ENCODE results near the gene APEH. TPM values are rescaled to one million over a fixed set of nuclear protein-coding genes. Genes with fewer than 3 reads are reported as not detected.

Gene APEH
- total and polyA plus RNA-seq, 2 donors from 2014 or later = 138 to 143 TPM

DNA sequence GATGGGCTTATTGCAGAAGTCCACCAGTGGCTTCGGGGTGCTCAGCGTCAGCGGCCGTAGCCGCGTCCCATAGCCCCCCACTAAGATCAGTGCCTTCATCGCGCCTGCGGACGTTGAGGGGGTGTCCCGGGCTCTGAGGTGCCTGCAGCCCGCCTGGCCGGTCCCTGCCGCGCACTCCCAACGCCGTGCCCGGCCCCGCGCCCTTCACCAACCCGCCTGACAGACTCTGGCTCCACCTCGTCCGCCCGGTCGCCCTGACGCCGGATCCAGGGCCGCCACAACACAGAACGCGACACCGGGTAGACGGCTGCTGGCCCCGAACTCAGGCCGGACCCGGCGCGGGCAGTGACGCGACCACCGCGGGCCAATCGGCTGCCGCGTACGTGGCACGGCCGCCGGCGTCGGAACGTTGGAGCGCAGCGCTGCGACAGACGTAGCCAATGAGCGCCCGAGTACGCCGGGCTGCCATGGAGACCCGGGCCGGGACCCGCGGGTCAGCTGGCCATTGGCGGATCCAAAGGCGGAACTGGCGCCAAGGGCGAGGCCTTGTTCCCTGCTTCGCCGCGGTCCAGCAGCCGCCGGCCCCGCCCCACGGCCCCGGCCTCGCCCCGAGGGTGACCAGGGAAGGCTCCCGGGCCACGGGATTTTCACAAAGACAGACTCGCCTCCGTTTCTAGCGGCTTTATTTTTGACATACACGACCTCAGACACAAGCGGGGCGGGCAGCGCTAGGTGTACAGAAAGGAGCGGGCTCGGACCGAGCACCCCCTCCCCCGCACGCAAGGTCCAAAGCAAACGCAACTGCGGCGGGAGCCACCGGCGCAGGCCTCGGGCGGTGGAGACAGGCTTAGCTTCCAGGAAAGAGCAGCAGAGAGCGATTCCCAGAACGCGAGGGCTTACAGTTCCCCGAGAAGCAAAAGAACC, 49.7 kb downstream of the APEH start, which contains the start of gene GMPPB:
GMPPB (minus strand) TSS at position 324 of the 924 bp plus-strand sequence; CDS start at position 99, 225 bp downstream.
- TF ChIP-seq, protein P1, sequence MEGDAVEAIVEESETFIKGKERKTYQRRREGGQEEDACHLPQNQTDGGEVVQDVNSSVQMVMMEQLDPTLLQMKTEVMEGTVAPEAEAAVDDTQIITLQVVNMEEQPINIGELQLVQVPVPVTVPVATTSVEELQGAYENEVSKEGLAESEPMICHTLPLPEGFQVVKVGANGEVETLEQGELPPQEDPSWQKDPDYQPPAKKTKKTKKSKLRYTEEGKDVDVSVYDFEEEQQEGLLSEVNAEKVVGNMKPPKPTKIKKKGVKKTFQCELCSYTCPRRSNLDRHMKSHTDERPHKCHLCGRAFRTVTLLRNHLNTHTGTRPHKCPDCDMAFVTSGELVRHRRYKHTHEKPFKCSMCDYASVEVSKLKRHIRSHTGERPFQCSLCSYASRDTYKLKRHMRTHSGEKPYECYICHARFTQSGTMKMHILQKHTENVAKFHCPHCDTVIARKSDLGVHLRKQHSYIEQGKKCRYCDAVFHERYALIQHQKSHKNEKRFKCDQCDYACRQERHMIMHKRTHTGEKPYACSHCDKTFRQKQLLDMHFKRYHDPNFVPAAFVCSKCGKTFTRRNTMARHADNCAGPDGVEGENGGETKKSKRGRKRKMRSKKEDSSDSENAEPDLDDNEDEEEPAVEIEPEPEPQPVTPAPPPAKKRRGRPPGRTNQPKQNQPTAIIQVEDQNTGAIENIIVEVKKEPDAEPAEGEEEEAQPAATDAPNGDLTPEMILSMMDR (IDR thresholded peaks at IDR 0.05; ENCODE audit: borderline replicate concordance, extremely low read depth, insufficient read depth) = no peak
- peak within 1 kb of the TSS; percentile 72 to 96 (median 95) for H3K9ac ChIP-seq (ENCODE audit: low read length in 3 of 3)
- peak within 1 kb of the TSS; percentile 93 to 95 for H3K27ac ChIP-seq (ENCODE audit: low read depth in 2 of 2, low read length in 2 of 2)
- intact Hi-C loops (cut with DNase I) = no loop called here
- H3K9me3 ChIP-seq (ENCODE audit: control insufficient read depth in 2 of 3, insufficient read depth in 1 of 3, low read length in 3 of 3) = no peaks in the 10 kb centered on the region
- peak within 1 kb of the TSS; percentile 79 to 93 (median 91) for H3K4me3 ChIP-seq (ENCODE audit: low read length in 3 of 3)
- FAIRE-seq (no peak), DNase-seq (peak; percentile 97 to 99 (median 98))
- peaks cover 2 to 26% (median 16%) of the 10 kb centered on the region in 3 donors for H3K36me3 ChIP-seq (ENCODE audit: control insufficient read depth in 2 of 3, insufficient read depth in 3 of 3, low read length in 3 of 3)
- peaks cover 0 to 32% (median 12%) of the 10 kb centered on the region in 3 donors for H3K4me1 ChIP-seq (ENCODE audit: control insufficient read depth in 2 of 3, insufficient read depth in 2 of 3, low read depth in 1 of 3, low read length in 3 of 3)
- H3K27me3 ChIP-seq (ENCODE audit: control insufficient read depth, insufficient read depth, low read length) = no peaks in the 10 kb centered on the region

DNA sequence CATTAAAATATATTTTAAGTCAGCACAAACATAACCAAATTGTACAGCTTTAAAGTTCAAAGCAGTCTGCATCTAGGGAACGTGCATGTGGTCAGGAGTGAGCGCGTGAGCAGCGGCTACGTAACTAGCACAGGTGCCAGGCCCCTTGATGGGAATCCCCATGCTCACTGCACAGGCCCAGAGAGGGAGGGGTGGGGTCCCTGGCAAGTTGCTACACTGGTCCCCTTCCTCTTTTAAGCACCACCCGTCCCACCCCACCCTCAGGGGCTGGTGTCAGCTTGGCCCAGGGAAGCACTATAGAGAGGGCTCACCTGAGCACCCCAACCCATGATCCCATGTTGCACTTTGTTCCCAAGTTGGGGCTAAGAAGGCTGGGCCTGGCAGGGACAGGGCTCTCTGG, 50.4 kb downstream of the APEH start:
- no peak for FAIRE-seq
- intact Hi-C loops (cut with DNase I) = no loop called here
- TF ChIP-seq, protein P1 (IDR thresholded peaks at IDR 0.05; ENCODE audit: borderline replicate concordance, extremely low read depth, insufficient read depth) = no peak
- Histone ChIP-seq H3K4me3 (ENCODE audit: low read length in 3 of 3) (peak overlapping the region; percentile 44 to 69 (median 49)), H3K4me1 (ENCODE audit: control insufficient read depth in 2 of 3, insufficient read depth in 2 of 3, low read depth in 1 of 3, low read length in 3 of 3) (peaks cover 0 to 27% (median 12%) of the 10 kb centered on the region in 3 donors), H3K9ac (ENCODE audit: low read length in 3 of 3) (peak overlapping the region in 2 of 3 donors; percentile 63 to 86), H3K27ac (ENCODE audit: low read depth in 2 of 2, low read length in 2 of 2) (peak overlapping the region; percentile 84 to 93), H3K9me3 (ENCODE audit: control insufficient read depth in 2 of 3, insufficient read depth in 1 of 3, low read length in 3 of 3) (no peaks in the 10 kb centered on the region), H3K27me3 (ENCODE audit: control insufficient read depth, insufficient read depth, low read length) (no peaks in the 10 kb centered on the region), H3K36me3 (ENCODE audit: control insufficient read depth in 2 of 3, insufficient read depth in 3 of 3, low read length in 3 of 3) (peaks cover 2 to 26% (median 16%) of the 10 kb centered on the region in 3 donors)
- peak in 2 of 5 donors; percentile 75 to 79 for DNase-seq

DNA sequence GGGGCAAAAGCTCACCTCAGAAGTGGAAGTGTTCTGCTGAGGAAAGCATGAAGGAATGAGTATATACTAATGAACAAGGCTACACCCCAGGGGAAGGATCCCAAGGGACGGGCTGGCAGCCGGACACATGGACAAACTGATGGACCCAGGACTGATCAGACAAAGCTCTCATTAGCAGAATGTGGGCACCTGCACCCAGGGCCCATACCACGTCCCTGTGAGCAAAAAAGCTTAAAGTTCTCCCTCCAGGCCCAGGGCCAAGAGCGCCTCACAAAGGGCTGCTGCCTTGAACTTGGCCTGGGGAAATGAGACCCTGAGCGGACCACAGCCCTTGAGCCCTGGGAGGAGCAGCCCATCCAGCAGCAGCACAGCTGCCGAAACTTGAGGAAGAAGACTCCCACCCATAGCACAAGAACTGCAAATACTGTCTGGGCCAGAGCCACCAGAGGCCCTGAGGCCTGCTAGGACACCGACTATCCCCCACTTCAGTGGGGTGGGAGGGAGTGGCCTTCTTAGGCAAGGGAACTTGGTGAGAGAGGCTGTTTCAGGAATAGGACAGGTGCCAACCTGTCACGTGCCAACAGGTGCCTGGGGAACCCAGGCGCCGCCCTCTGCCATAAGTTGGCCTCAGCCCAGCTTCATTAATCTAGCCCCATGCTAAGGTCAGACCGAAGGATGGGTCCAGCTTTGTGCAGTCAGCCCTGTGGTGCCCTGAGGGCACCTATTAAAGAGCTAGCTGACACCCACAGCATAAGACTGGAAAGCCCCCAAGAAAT, 51.9 kb downstream of the APEH start:
- Histone ChIP-seq H3K4me3 (ENCODE audit: low read length in 3 of 3) (no peak overlapping the region), H3K36me3 (ENCODE audit: control insufficient read depth in 2 of 3, insufficient read depth in 3 of 3, low read length in 3 of 3) (peaks cover 4 to 27% (median 14%) of the 10 kb centered on the region in 3 donors), H3K27ac (ENCODE audit: low read depth in 2 of 2, low read length in 2 of 2) (peak overlapping the region in 1 of 2 donors; percentile 3), H3K4me1 (ENCODE audit: control insufficient read depth in 2 of 3, insufficient read depth in 2 of 3, low read depth in 1 of 3, low read length in 3 of 3) (peaks cover 0 to 27% (median 12%) of the 10 kb centered on the region in 3 donors), H3K9me3 (ENCODE audit: control insufficient read depth in 2 of 3, insufficient read depth in 1 of 3, low read length in 3 of 3) (no peaks in the 10 kb centered on the region), H3K9ac (ENCODE audit: low read length in 3 of 3) (peak overlapping the region in 1 of 3 donors; percentile 8), H3K27me3 (ENCODE audit: control insufficient read depth, insufficient read depth, low read length) (no peaks in the 10 kb centered on the region)
- FAIRE-seq = no peak
- peak in 2 of 5 donors; percentile 33 to 74 for DNase-seq
- TF ChIP-seq, protein P1 (IDR thresholded peaks at IDR 0.05; ENCODE audit: borderline replicate concordance, extremely low read depth, insufficient read depth) = no peak
- intact Hi-C loops (cut with DNase I) = no loop called here

Measured in kidney (tissue), 14 donors.